HCT116 (cell line): ENCODE data around the gene SLC41A2. TPM values are rescaled to one million over a fixed set of nuclear protein-coding genes. Genes with fewer than 3 reads are reported as not detected.
"Not testable (repeated sequence)": the region's sequence is repeated elsewhere in the genome, so short reads cannot be mapped to it uniquely, and the experiment has no call there.

ENCODE experiments used
- ATAC-seq: fragments of 200-7000 bp; cut with Tn5 transposase; 2 replicates; pipeline ENCODE4 v1.9.1; 2020; ENCODE audit warnings: mild to moderate bottlenecking, moderate library complexity
- BruUV-seq: library from RNA; stranded (reverse); fragments of 400-500 nt; replicated peaks from 2 replicates; lab custom pipeline; 2021; lab: Mats Ljungman, UMichigan
- CTCF ChIA-PET: fragments of 300-600 bp; sonication (Branson Sonifier 250); formaldehyde crosslinking; loops from one replicate; lab custom pipeline; 2021; ENCODE audit warnings: antibody characterized with exemption; lab: Charles Lee
- POLR2A ChIA-PET: fragments of 300-600, 350-600 bp; sonication (Branson Sonifier 250); formaldehyde crosslinking; loops from one replicate; lab custom pipeline; 2021; ENCODE audit warnings: antibody characterized with exemption; lab: Charles Lee
- RAD21 ChIA-PET, 2 experiments: fragments of 300-600 bp; sonication (Branson Sonifier 250); formaldehyde crosslinking; loops; one replicate each; lab custom pipeline; 2023; ENCODE audit warnings: low total read pairs in 2 of 2; ENCODE audit not compliant: uncharacterized antibody in 2 of 2, unreplicated experiment in 2 of 2, low non-redundant PET in 1 of 2; lab: Charles Lee
- DNase-seq: peaks from one replicate; pipeline ENCODE4 v3.0.0-alpha.2; 2010; ENCODE audit warnings: low read depth, low spot score
- H2AFZ ChIP-seq: fragments of 200-600 bp; shearing (Covaris generic), sonication (generic); 2 replicates; pipeline ENCODE4 v1.6.1; 2017; ENCODE audit warnings: low read depth, mixed run types, mixed read lengths, antibody characterized with exemption, low read length; ENCODE audit not compliant: poor library complexity, severe bottlenecking
- H3K27ac ChIP-seq: 2 replicates; pipeline ENCODE4 v1.5.1; 2012; ENCODE audit warnings: low read depth, low read length
- H3K27me3 ChIP-seq: fragments of 200-600 bp; sonication (generic); 2 replicates; pipeline ENCODE4 v1.6.1; 2016; ENCODE audit warnings: mixed run types, low read length, mixed read lengths; ENCODE audit not compliant: insufficient read depth
- H3K36me3 ChIP-seq, 2 experiments: fragments of 200-500 bp in 1 of 2; fragments of 200-600 bp in 1 of 2; sonication (Bioruptor generic) in 1 of 2; sonication (generic) in 1 of 2; 2 replicates each; pipeline versions ENCODE4 v1.5.1 to v1.6.1; 2014 to 2016; ENCODE audit warnings: low read length in 2 of 2, inconsistent platforms in 1 of 2, mixed read lengths in 1 of 2, mixed run types in 1 of 2; ENCODE audit not compliant: insufficient read depth in 2 of 2, control insufficient read depth in 1 of 2
- H3K4me1 ChIP-seq, 2 experiments: fragments of 200-600 bp in 1 of 2; sonication (generic) in 1 of 2; 2 replicates each; pipeline versions ENCODE4 v1.5.1 to v1.6.1; 2012 to 2017; ENCODE audit warnings: low read length in 2 of 2, inconsistent platforms in 1 of 2, mild to moderate bottlenecking in 1 of 2, mixed read lengths in 1 of 2, mixed run types in 1 of 2, moderate library complexity in 1 of 2; ENCODE audit not compliant: insufficient read depth in 2 of 2, control insufficient read depth in 1 of 2
- H3K4me2 ChIP-seq: fragments of 200-600 bp; sonication (generic); 2 replicates; pipeline ENCODE4 v1.6.1; 2017; ENCODE audit warnings: mixed run types, low read length, mixed read lengths
- H3K4me3 ChIP-seq, 2 experiments: fragments of 200-600 bp in 1 of 2; sonication (generic) in 1 of 2; replicated peaks in 1 of 2; 2 replicates each; pipeline ENCODE4 v1.5.1; 2011 to 2016; ENCODE audit warnings: low read length in 2 of 2, control low read depth in 1 of 2, low read depth in 1 of 2, mild to moderate bottlenecking in 1 of 2, mixed read lengths in 1 of 2, mixed run types in 1 of 2
- H3K79me2 ChIP-seq: fragments of 200-600 bp; sonication (generic); 2 replicates; pipeline ENCODE4 v1.6.1; 2017; ENCODE audit warnings: mild to moderate bottlenecking, mixed run types, low read length, moderate library complexity, mixed read lengths; ENCODE audit not compliant: insufficient read depth
- H3K9ac ChIP-seq: fragments of 200-600 bp; sonication (generic); 2 replicates; pipeline ENCODE4 v1.6.1; 2016; ENCODE audit warnings: low read length, mixed read lengths
- H3K9me2 ChIP-seq: fragments of 200-600 bp; sonication (generic), shearing (Covaris generic); 2 replicates; pipeline ENCODE4 v1.6.1; 2017; ENCODE audit warnings: mixed run types, mild to moderate bottlenecking, moderate library complexity; ENCODE audit not compliant: insufficient read depth
- H3K9me3 ChIP-seq, 2 experiments: fragments of 200-500 bp in 1 of 2; fragments of 200-600 bp in 1 of 2; sonication (Bioruptor generic) in 1 of 2; sonication (generic) in 1 of 2; 2 replicates each; pipeline ENCODE4 v1.6.1; 2014 to 2017; ENCODE audit warnings: low read length in 2 of 2, mixed read lengths in 2 of 2, inconsistent platforms in 1 of 2, low read depth in 1 of 2, mild to moderate bottlenecking in 1 of 2, mixed run types in 1 of 2, moderate library complexity in 1 of 2; ENCODE audit not compliant: control insufficient read depth in 1 of 2, insufficient read depth in 1 of 2
- H4K20me1 ChIP-seq: fragments of 200-600 bp; sonication (generic), shearing (Covaris generic); 2 replicates; pipeline ENCODE4 v1.6.1; 2017; ENCODE audit warnings: mixed run types, mild to moderate bottlenecking, moderate library complexity; ENCODE audit not compliant: insufficient read depth
- POLR2A ChIP-seq: IDR thresholded peaks from 2 replicates; pipeline ENCODE4 v1.7.0; 2011; ENCODE audit warnings: borderline replicate concordance; ENCODE audit not compliant: insufficient read depth, insufficient read length; ENCODE audit errors: extremely low read depth
- SRF ChIP-seq: IDR thresholded peaks from 2 replicates; pipeline ENCODE4 v1.6.1; 2012; ENCODE audit warnings: low read depth
- TCF7L2 ChIP-seq: IDR thresholded peaks from 2 replicates; pipeline ENCODE4 v1.7.0; 2011; ENCODE audit warnings: borderline replicate concordance, inconsistent platforms; ENCODE audit not compliant: insufficient read depth, insufficient read length; ENCODE audit errors: extremely low read depth
- intact Hi-C: fragments of 100-400 bp; cut with micrococcal nuclease; formaldehyde crosslinking; loops from 2 replicates; pipeline ENCODE4 v1.10.0; 2022
- total RNA-seq: library from RNA; stranded (reverse); gene quantifications from one replicate; pipeline ENCODE4 v1.2.1, GENCODE V29; 2021; ENCODE audit not compliant: unreplicated experiment
- TF ChIP-seq, protein P1 (sequence below): IDR thresholded peaks from 2 replicates; pipeline ENCODE4 v1.6.1; 2011; ENCODE audit warnings: mild to moderate bottlenecking, low read length, moderate library complexity; ENCODE audit not compliant: insufficient replicate concordance; ENCODE audit errors: extremely low read depth
- TF ChIP-seq, protein P2 (sequence below), 3 experiments: fragments of 200-600 bp in 1 of 3; sonication (generic) in 1 of 3; IDR thresholded peaks in 2 of 3; conservative IDR thresholded peaks in 1 of 3; 2 replicates each; pipeline ENCODE4 v1.5.1; 2012 to 2017; ENCODE audit warnings: low read depth in 2 of 3, low read length in 2 of 3, antibody characterized with exemption in 1 of 3, borderline replicate concordance in 1 of 3, control low read depth in 1 of 3, mild to moderate bottlenecking in 1 of 3, mixed read lengths in 1 of 3, mixed run types in 1 of 3, moderate library complexity in 1 of 3; ENCODE audit not compliant: insufficient read depth in 1 of 3
- TF ChIP-seq, protein P3 (sequence below): IDR thresholded peaks from 2 replicates; pipeline ENCODE4 v1.6.1; 2012; ENCODE audit warnings: low read depth

Gene SLC41A2
- total RNA-seq, 1 experiment from 2014 or later: 12.5 TPM

DNA sequence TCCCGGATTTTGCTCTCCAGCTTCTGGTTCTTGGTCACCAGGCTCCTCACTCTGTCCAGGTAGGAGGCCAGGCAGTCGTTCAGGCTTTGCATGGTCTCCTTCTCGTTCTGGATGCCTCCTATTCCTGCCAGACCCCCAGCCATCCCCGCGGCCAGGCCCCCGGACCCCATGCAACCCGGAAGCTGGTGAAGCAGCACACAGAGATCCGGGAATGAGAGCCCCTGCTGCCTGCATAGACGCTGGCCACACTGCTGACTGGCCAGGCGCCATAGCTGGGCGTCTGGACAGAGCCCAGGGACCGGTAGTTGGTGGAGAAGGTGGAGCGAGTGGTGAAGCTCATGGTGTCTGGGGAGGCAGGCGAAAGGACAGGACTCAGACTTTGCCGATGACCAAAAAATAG lies 19.6 kb upstream of the SLC41A2 start:
- H3K9me2 ChIP-seq, DNase-seq, H3K27ac ChIP-seq, RAD21 ChIA-PET, H3K9ac ChIP-seq, H3K79me2 ChIP-seq, H2AFZ ChIP-seq, ATAC-seq, H3K9me3 ChIP-seq, CTCF ChIA-PET, BruUV-seq, H3K36me3 ChIP-seq, POLR2A ChIA-PET, H4K20me1 ChIP-seq, H3K4me2 ChIP-seq, intact Hi-C loops, H3K4me3 ChIP-seq, H3K27me3 ChIP-seq: not testable (repeated sequence)
- peaks cover 0 to 14% of the 10 kb centered on the region in 2 experiments; a peak in 2 of 4 replicates for H3K4me1 ChIP-seq

DNA sequence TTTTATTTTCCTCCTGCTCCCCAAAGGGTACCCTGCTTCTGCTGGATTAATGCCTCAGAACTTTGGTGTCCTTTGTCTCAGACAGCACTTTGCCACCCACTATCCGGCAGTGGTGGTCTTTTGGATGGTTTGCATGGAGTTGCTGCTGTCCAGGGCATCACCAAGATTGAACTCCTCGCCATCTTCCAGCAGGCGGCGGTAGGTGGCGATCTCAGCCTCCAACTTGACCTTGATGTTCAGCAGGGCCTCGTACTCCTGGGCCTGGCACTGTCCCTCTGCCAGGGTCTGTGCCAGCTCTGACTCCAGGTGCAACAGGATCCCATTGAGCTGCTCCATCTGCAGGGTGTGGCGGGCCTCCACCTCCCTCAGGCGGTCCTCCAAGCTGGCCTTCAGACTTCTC lies 18.6 kb upstream of the SLC41A2 start:
- Histone ChIP-seq H3K4me2 (no peak overlapping the region), H3K9ac (no peak overlapping the region), H3K9me2 (no peaks in the 10 kb centered on the region), H3K4me1 (peaks cover 0 to 14% of the 10 kb centered on the region in 2 experiments; a peak in 2 of 4 replicates), H3K4me3 (no peak overlapping the region), H3K9me3 (no peaks in the 10 kb centered on the region), H3K27me3 (no peaks in the 10 kb centered on the region), H3K79me2 (no peaks in the 10 kb centered on the region), H3K27ac (no peak overlapping the region), H2AFZ (no peak overlapping the region), H3K36me3 (no peaks in the 10 kb centered on the region), H4K20me1 (no peaks in the 10 kb centered on the region)
- POLR2A ChIA-PET: no interaction called here
- intact Hi-C loops: no loop called here
- ATAC-seq (no peak), DNase-seq (no peak)
- no TSS peak for BruUV-seq
- RAD21 ChIA-PET: no interaction called here
- TF ChIP-seq POLR2A (no peak), SRF (no peak), TCF7L2 (no peak)
- TF ChIP-seq, protein P1, sequence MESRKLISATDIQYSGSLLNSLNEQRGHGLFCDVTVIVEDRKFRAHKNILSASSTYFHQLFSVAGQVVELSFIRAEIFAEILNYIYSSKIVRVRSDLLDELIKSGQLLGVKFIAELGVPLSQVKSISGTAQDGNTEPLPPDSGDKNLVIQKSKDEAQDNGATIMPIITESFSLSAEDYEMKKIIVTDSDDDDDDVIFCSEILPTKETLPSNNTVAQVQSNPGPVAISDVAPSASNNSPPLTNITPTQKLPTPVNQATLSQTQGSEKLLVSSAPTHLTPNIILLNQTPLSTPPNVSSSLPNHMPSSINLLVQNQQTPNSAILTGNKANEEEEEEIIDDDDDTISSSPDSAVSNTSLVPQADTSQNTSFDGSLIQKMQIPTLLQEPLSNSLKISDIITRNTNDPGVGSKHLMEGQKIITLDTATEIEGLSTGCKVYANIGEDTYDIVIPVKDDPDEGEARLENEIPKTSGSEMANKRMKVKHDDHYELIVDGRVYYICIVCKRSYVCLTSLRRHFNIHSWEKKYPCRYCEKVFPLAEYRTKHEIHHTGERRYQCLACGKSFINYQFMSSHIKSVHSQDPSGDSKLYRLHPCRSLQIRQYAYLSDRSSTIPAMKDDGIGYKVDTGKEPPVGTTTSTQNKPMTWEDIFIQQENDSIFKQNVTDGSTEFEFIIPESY: no peak
- TF ChIP-seq, protein P2, sequence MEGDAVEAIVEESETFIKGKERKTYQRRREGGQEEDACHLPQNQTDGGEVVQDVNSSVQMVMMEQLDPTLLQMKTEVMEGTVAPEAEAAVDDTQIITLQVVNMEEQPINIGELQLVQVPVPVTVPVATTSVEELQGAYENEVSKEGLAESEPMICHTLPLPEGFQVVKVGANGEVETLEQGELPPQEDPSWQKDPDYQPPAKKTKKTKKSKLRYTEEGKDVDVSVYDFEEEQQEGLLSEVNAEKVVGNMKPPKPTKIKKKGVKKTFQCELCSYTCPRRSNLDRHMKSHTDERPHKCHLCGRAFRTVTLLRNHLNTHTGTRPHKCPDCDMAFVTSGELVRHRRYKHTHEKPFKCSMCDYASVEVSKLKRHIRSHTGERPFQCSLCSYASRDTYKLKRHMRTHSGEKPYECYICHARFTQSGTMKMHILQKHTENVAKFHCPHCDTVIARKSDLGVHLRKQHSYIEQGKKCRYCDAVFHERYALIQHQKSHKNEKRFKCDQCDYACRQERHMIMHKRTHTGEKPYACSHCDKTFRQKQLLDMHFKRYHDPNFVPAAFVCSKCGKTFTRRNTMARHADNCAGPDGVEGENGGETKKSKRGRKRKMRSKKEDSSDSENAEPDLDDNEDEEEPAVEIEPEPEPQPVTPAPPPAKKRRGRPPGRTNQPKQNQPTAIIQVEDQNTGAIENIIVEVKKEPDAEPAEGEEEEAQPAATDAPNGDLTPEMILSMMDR (IDR thresholded peaks at IDR 0.05 in 2 of 3, conservative IDR thresholded peaks at IDR 0.05 in 1 of 3; ENCODE audit: borderline replicate concordance in 1 of 3, insufficient read depth in 1 of 3, low read depth in 2 of 3, low read length in 2 of 3): no peak
- TF ChIP-seq, protein P3, sequence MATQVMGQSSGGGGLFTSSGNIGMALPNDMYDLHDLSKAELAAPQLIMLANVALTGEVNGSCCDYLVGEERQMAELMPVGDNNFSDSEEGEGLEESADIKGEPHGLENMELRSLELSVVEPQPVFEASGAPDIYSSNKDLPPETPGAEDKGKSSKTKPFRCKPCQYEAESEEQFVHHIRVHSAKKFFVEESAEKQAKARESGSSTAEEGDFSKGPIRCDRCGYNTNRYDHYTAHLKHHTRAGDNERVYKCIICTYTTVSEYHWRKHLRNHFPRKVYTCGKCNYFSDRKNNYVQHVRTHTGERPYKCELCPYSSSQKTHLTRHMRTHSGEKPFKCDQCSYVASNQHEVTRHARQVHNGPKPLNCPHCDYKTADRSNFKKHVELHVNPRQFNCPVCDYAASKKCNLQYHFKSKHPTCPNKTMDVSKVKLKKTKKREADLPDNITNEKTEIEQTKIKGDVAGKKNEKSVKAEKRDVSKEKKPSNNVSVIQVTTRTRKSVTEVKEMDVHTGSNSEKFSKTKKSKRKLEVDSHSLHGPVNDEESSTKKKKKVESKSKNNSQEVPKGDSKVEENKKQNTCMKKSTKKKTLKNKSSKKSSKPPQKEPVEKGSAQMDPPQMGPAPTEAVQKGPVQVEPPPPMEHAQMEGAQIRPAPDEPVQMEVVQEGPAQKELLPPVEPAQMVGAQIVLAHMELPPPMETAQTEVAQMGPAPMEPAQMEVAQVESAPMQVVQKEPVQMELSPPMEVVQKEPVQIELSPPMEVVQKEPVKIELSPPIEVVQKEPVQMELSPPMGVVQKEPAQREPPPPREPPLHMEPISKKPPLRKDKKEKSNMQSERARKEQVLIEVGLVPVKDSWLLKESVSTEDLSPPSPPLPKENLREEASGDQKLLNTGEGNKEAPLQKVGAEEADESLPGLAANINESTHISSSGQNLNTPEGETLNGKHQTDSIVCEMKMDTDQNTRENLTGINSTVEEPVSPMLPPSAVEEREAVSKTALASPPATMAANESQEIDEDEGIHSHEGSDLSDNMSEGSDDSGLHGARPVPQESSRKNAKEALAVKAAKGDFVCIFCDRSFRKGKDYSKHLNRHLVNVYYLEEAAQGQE: no peak
- CTCF ChIA-PET: no interaction called here
